GM18507 (cell line): ENCODE data around the gene TPRKB.
"Not testable (repeated sequence)": the region's sequence is repeated elsewhere in the genome, so short reads cannot be mapped to it uniquely, and the experiment has no call there.

Experiments
- DNase-seq: peaks from one replicate; pipeline ENCODE4 v3.0.0; 2011; ENCODE audit warnings: low read depth; ENCODE audit not compliant: insufficient read length; ENCODE audit errors: extremely low spot score
- FAIRE-seq: peaks from 2 replicates; lab custom pipeline; 2011; peaks lifted over from hg19 to GRCh38; lab: Jason Lieb, UNC

The TPRKB gene

DNA sequence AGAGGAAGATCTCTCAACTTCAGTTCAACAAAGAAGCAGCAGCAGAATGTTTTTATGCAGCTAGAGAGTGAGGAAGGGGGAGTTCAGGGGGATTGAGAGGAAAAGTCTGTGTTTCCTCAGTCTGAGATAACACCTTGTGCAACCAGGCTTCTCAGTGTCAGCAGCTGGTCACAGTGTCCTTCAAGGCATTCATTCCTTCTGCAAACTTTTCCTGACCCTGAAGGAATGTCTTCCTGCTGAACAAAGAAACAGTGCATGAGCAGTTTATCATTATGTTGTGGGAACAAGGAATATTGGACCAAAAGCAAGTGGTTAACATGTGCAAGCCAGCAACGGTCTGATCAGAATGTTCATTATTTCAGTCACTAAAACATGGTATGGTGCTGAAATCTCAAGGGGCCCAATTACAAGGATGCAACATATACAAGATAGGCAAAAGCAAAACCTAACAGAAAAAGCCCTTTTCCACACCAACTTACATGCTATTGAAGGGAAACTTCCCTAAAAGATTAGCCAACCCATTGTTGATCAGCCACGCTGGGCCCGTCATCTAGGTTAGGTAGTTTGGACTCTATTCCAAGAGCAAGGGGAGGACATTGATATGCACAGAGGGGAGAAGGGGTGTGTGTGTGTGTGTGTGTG, 34.2 kb downstream of the TPRKB start:
- FAIRE-seq, DNase-seq: not testable (repeated sequence)

DNA sequence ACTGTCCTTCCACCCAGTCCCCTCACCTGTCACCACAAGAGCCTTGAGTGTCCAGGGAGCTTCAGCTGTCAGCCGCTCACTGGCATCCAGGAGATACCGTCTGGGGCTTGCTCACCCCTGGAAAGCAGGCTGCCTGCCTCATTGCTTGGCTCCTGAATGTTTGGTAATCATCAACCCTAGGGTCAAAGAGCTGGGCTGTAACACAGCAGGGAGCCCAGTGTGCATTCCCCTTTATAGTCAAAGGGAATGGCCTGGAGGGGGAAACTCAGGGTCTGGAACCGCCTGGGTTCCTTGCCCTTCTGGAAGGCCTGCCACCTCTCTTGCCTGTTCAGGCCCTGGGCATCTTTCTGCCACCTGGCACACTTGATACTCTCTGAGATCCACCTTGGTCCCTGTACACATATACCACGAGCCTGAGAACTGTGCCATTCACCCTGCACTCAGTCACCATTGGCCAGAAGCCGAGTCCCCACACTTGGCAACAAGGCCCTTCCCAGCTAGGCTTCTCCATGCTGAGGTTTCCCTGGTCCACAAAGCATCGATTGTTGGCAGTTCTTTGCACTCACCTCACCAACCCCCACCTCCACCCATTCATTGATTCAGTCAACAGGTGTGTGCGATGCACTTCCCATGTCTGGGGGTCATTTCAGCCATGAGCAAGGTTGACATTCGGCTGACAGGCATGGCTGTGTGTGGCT, 35.0 kb downstream of the TPRKB start:
- DNase-seq: no peak
- no peak for FAIRE-seq

DNA sequence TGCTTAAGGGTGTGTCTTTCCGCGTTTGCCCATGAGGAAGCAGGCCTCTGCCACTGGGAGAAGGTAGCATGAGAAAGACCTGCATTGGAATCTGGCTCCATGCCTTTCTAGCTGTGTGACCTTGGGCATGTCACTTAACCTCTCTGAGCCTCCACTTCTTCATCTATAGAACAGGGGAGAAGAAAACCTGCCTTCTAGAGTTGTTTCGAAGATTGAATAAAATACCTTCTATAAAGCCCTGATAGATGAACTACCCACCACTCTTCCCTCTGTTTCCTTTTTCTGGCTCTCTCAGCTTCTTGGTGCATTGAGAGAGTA, 35.7 kb downstream of the TPRKB start:
- not testable (repeated sequence) for DNase-seq, FAIRE-seq

DNA sequence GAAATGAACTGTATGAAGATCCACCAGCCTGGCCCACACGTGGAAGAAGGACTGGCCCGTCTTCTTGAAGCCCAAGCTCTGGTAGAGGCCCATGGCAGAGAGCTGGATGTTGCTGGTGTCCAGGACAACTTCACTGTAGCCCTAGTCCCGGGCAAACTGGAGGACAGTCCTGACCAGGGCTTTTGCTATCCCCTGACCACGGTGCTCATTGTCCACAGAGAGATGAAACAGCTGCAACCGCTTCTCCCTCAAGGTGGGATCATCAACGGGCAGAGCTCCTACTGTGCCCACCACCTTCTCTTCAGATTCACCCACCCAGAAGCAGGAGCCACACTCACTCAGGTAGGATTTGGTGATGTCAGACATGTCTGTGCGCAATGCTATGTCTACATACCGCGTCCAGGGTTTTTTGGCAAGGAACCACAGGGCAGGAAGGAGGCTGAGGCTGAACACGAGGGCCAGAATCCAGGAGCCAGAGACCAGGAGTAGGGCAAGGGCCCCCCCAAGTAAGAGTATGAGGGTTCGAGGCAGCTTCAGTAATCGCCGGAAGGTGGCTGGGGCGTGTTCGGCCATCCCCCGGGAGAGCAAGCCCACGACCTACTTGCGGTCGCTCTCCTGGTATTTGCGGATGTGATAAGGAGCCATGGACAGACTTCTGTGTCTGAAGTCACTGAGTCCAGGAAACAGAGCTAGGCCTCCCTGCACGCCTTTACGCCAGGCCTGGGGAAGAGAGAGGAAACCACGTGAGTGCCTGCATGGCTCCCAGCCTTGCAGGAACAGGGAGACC, 36.3 kb downstream of the TPRKB start:
- FAIRE-seq: no peak

DNA sequence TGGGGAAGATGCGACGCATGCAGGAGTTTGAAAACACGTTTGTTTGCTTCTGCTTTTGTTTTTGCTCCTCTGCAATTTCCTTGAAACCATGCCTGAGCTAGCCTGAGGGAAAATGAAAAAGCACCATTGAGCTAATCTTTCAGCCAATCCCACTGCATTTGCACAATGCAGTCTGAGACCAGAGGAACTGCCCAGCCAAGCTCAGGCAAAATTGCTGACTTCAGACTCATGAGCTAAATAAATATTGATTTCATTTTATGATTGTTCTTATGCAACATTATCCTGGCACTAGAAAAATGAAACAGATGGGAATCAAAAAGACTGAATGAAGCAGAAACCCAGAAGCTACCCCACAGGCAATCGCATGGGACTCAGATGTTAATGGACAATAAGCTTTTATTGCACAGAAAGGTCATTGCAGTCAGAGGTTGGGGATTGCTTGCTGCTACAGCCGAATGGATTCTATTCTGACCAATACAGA, 37.0 kb downstream of the TPRKB start:
- DNase-seq: no peak
- no peak for FAIRE-seq

More for the DNA sequence above, 36.3 kb downstream of the TPRKB start:
- no peak for DNase-seq

DNA sequence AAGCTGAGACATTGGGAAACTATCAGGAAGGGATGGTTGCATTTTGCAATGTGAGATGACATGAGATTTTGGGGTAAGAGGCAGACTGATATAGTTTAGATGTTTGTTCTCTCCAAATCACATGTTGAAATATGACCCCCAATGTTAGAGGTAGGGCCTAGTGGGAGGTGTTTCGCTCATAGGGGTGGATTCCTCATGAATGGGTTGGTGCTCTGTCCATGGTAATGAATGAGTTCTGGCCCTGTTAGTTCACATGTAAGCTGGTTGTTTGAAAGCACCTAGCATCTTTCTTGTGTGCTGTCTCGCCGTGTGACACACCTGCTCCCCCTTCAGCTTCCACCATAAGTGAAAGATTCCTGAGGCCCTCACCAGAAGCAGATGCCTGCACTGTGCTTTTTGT, 37.7 kb downstream of the TPRKB start:
- FAIRE-seq: no peak
- no peak for DNase-seq

DNA sequence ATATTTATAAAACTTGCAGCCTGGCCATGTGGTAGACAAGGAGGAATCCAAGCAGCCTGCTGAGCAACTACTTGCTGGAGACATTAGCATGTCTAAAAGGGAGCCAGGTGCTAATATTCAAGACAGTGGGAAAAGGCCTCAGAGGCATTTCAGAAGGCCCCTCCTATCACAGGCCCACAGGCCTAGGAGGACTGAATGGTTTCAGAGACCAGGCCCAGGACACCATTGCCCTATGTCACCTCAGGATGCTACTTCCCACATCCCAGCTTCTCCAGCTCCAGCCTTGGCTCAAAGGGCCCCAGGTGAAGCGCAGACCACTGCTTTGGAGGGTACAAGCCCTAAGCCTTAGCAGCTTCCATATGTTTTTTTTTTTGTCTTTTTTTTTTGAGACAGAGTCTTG, 39.0 kb downstream of the TPRKB start:
- FAIRE-seq (no peak), DNase-seq (no peak)

DNA sequence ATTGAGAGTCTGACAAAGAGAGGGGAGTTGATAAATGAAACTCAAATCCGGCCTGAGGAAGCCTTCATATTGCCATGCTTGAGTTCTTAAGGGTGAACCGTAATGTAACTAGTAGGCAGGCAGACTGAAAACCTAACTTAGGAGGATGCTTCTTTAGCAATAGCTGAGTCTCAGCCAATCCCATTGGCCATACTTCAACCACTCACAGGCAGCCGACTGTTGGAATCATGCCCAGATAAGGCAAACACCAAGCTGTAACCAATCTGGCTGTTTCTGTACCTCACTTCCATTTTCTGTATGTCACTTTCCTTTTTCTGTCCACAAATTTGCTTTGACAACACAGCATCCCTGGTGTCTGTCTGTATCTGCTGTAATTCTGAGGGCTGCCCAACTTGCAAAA, 39.5 kb downstream of the TPRKB start:
- DNase-seq: no peak
- FAIRE-seq: no peak

DNA sequence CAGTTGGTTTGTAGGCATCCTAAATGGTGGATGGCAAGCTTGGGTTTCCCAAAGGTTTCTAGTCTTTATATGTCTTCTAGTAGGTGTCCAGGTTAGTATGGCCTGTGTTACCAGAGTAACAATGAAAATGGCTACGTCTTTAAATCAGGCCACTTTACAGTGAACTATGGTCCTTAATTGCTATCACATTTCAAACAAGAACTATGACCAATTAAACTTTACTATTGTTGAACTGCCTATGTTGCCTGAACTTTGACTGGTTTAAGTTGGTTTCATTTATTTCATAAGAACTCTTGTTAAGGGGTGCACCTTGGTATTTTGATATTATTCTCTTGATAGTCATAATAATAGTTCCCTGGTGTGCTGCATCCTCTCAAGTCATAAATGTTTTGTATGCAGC, 40.2 kb downstream of the TPRKB start:
- FAIRE-seq, DNase-seq: not testable (repeated sequence)

DNA sequence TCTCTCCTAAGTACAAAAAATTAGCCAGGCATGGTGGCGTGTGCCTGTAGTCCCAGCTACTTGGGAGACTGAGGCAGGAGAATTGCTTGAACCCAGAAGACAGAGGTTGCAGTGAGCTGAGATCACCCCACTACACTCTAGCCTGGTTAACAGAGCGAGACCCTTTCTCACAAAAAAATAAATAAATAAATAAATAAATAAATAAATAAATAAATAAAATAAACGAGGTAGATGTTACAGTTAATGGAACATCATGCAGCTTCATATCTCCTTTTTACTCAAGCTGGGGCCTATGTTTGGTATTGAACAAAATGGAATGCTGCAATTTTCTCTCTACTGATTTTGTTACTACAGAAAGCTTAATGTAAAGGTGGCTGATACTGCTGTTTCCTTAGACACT, 40.6 kb downstream of the TPRKB start:
- not testable (repeated sequence) for DNase-seq, FAIRE-seq

DNA sequence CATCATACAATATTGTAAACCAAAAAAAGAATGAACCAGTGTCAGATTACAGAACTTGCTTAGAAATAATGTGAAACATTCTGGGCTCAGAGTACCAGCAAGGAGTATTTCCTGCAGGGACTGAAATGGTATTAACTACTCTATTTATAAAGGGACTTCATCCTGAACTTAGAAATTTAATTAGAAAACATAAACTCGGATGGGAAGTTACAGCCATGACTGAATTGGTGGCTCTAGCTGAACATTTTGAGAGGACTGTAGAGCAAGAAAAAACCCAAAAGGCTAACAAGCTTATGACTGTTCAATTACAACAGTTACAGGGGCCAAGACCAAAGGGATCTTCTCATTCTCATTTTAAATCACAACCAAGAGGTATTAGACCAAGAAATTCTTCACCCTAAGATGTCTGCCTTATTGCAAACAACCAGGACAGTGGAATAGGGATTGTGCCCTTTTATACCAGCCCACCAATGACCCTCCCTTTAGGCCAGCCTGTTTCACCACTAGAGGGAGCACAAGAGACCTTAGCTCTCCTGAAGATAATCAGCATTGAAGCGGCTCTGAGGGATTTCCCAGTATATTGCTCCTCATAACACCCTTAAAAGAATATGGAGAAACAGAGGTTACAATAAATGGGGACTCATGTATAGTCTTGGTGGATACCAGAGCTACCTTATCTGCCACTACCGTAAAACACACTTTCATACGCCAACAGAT, 46.6 kb downstream of the TPRKB start:
- not testable (repeated sequence) for DNase-seq
- FAIRE-seq: peak; percentile 93

DNA sequence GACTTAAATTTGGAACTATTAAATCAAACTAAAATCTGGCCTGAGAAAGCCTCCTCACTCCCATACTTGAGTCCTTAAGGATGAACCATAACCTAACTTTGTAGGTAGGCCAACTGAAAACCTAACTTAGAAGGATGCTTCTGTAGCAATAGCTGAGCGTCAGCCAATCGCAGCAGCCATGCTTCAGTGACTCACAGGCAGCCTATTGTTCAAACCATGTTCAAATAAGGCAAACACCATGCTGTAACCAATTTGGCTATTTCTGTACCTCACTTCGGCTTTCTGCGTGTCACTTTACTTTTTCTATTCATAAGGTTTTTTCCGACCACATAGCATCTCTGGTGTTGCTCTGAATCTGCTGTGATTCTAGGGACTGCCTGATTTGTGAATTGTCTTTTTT, 48.7 kb downstream of the TPRKB start:
- not testable (repeated sequence) for DNase-seq, FAIRE-seq

DNA sequence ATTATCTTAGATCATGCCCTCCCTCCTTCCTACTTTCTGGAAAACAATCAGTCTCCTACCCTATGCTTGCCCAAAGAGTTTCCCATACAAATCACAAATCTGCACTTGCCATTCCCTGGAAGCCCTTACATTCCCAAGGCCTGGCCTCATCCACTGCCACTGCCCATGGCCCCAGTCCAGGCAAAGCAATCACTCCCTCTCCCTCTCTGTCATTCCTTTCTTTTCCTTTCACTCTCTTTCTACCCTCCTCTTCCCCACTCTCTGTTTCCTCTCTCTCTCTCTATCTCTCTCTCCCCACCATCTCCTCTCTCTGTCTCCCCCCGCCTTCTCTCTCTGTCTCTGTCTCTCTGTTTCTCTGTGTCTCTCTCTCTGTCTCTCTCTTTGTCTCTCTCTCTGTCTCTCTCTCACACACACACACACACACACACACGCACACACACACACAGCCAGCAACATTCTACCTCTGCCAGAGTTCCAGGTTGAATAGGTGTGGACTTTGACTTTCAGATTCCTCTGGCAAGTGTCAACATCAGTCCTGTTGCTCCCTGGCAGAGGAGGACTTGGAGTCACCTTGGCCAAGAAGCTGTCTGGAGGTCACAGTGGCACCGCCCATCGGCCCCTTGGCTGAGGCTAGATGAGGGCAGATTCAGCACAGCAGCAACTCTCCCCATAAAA, 51.2 kb downstream of the TPRKB start:
- DNase-seq (no peak), FAIRE-seq (no peak)

DNA sequence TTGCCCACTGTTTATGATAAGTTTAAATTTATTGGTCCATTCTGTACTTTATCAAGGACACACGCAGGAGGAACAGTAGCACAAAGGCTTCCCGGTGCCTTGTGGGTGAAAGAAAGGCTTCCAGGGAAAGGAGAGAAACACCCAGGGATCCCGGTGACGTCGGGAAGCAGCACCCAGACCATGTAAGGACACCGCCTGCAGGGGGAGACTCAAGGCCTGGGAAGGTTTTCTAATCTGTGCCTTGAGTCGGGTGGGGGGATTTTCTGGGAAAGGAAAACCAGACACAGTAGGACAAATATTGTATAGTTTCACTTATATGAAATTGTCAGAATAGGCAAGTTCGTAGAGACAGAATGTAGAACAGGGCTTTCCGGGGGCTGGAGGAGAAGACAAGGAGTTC, 52.2 kb downstream of the TPRKB start:
- FAIRE-seq: peak; percentile 15
- not testable (repeated sequence) for DNase-seq

DNA sequence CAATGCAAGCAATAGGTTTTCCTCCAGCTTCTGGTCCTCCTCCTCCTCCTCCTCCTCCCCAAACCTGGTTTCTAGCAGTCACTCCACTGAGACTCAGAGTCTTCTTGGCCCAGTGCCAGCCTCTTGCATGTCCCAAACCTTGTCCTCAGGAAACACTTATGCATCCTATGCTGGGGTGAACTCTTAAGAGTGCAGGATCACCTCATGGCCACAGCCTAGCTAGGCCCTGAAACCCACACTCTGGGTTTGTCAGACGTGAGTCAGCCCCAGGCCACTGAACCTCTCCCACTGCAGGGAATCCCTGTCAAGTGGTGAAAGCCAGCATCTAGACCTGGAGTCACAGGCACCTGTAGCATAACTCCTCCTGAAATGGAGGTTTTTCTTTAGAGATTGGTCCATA, 52.8 kb downstream of the TPRKB start:
- DNase-seq, FAIRE-seq: not testable (repeated sequence)

DNA sequence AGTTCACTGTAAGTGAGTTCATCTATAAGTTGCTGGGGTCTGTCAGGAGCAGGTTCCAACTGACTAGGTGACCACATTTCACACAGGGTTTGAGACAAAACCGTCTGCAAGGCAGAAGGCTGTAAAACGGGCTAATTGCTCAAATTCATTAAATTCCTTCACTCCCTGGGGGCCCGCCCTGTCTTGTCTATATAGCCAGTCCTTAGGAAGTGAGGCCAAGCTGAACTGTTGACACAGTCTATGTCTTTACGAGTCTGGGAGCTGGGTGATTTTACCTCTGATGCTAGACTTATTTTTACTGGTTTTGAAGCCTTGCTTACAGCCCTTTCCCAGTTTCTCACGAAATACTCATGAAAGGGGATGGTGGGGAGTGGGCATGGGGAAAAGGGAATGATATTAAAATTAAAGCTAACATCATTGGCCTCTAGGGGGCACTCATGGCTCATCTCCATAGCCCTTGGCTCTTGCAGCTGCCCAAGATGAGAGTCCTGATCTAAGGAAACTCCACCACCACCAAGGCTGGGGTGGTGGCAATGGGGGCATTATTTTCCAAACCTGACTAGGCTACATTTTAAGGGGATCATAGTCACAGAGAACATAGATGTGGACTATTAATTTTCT, 57.1 kb downstream of the TPRKB start:
- not testable (repeated sequence) for DNase-seq
- peak; percentile 55 for FAIRE-seq
